Fibroblast of pulmonary artery (primary cell): Measurements from ENCODE around the gene ASXL1.

Experiments
- DNase-seq: peaks from one replicate; pipeline ENCODE4 v3.0.0-alpha.2; 2010; ENCODE audit warnings: low read depth
- H3K4me3 ChIP-seq: replicated peaks from 2 replicates; pipeline ENCODE4 v1.5.1; 2011; ENCODE audit warnings: low read depth, mild to moderate bottlenecking, control low read depth, low read length, moderate library complexity
- CTCF ChIP-seq: IDR thresholded peaks from 2 replicates; pipeline ENCODE4 v1.5.1; 2011; ENCODE audit warnings: mild to moderate bottlenecking, control low read depth, low read length, inconsistent platforms; ENCODE audit errors: missing control alignments

Gene ASXL1

GRCh38 chr20:32440069-32440757 is 82.1 kb downstream of the ASXL1 start:
- no peak for DNase-seq
- H3K4me3 ChIP-seq = no peak overlapping the region
- no peak for TF ChIP-seq CTCF

DNA sequence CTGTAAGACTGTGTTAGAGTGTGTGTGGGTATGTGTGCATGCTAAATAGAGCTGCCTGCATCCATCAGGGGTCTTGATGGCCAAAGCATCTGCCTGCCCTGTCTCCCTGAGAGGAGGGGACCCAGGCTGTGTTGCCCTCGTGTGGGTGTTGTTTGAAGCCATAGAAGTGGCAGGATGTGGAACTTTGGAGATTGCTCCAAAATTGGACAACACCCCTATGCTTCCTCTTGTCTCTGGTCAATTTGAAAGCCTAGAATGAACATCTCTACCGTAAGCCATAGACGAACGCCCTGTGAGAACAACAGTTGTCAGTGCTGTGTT is 82.6 kb downstream of the ASXL1 start:
- no peak overlapping the region for H3K4me3 ChIP-seq
- DNase-seq = no peak
- no peak for TF ChIP-seq CTCF

GRCh38 chr20:32441638-32442037 is 83.5 kb downstream of the ASXL1 start:
- no peak overlapping the region for H3K4me3 ChIP-seq
- no peak for DNase-seq
- no peak for TF ChIP-seq CTCF

DNA sequence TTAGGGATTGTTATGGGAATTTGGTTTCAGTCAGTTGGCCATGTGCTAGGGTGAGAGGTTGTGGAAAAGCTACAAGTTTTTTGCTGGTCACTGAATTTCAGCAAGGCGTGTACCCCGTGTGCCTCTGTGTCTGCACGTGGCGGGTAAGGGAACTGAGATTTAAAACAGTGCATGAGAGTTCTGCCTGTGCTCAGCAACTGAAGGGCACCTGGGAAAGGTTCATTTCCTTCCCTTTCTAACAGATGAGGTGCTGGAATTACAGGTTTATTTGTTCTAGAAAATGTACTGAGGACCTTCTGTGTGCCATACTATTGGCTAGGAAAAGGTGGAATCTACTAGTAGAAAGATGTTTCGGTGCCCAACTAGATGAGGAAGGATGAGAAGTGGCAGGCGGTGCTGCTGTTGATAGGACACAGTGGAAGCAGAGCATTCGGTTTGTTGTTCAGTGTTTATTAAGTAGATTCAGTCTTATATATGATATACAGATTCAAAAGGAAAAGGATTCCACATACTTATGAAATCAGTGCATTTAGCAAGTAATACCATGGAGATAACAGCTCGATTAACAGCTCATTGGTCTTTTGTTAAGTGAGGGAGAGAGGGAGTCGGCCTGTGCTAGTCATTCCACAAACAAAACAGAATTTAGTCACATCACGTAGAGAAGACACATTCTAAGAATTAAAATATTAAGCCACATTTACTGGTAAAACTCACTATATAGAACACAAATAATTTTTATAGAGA is 84.7 kb downstream of the ASXL1 start:
- no peak overlapping the region for H3K4me3 ChIP-seq
- no peak for TF ChIP-seq CTCF
- DNase-seq = no peak

DNA sequence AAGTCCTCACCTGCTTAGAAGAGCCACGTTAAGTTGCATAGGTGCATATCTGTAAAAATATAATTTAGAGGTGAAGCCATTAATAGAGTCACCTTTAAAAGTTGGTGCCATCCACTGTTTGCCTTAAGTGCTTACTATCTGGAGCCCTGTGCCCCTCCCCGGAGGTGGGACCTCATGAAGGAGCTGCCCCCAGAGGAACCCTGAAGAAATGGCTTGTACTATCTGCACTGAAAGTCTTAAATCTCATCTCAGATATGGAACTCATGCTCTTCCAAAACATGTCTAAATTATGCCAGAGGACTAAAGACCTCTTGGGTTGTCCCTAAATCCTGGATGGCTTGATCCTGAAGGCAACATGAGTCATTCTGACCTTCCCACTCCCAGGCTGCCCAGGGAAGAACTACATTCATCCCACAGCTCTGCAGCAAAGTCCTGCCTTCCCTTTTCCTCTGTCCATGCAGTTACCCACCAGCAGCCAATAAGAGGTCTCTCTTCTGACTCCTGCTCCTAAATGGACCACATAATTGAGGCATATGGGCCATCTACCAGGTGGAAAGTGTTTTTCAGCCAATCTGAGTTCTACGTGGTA is 85.3 kb downstream of the ASXL1 start:
- no peak for DNase-seq
- TF ChIP-seq CTCF = no peak
- H3K4me3 ChIP-seq = no peak overlapping the region

GRCh38 chr20:32444474-32445220 is 86.5 kb downstream of the ASXL1 start:
- no peak overlapping the region for H3K4me3 ChIP-seq
- TF ChIP-seq CTCF = no peak
- DNase-seq = no peak
